GM18499 (cell line): Measurements from ENCODE around the gene ZNF469.
"Not testable (repeated sequence)": the region's sequence is repeated elsewhere in the genome, so short reads cannot be mapped to it uniquely, and the experiment has no call there.

ENCODE experiments used
- ATAC-seq: cut with Tn5 transposase; IDR thresholded peaks from one replicate; pipeline ENCODE4 v1.9.1; 2021; ENCODE audit warnings: moderate number of reproducible peaks; ENCODE audit not compliant: insufficient read depth, unreplicated experiment

The ZNF469 gene

GRCh38 chr16:88405216-88406060 is 22.7 kb downstream of the ZNF469 start:
- no peak for ATAC-seq

GRCh38 chr16:88406096-88407041 is 23.6 kb downstream of the ZNF469 start:
- ATAC-seq, result no peak

GRCh38 chr16:88407042-88407420 is 24.3 kb downstream of the ZNF469 start:
- ATAC-seq, result no peak

- ATAC-seq, result no peak
These were observed 25.0 kb downstream of the ZNF469 start for GRCh38 chr16:88407807-88408206.

GRCh38 chr16:88408561-88409142 is 25.9 kb downstream of the ZNF469 start:
- ATAC-seq, result no peak

GRCh38 chr16:88409296-88410065 is 26.7 kb downstream of the ZNF469 start:
- no peak for ATAC-seq

GRCh38 chr16:88410297-88410968 is 27.7 kb downstream of the ZNF469 start:
- not testable (repeated sequence) for ATAC-seq

- no peak for ATAC-seq
These were observed 29.3 kb downstream of the ZNF469 start for GRCh38 chr16:88411951-88412576.

- no peak for ATAC-seq
These were observed 30.0 kb downstream of the ZNF469 start for GRCh38 chr16:88412766-88413165.

GRCh38 chr16:88413231-88413630 is 30.5 kb downstream of the ZNF469 start:
- no peak for ATAC-seq

GRCh38 chr16:88413631-88414030 is 30.9 kb downstream of the ZNF469 start:
- ATAC-seq, result no peak

- no peak for ATAC-seq
These were observed 32.0 kb downstream of the ZNF469 start for GRCh38 chr16:88414521-88415380.

GRCh38 chr16:88415381-88415705 is 32.6 kb downstream of the ZNF469 start:
- ATAC-seq, result no peak

- no peak for ATAC-seq
These were observed 33.1 kb downstream of the ZNF469 start for GRCh38 chr16:88415713-88416323.

- no peak for ATAC-seq
These were observed 33.9 kb downstream of the ZNF469 start for GRCh38 chr16:88416686-88417085.

GRCh38 chr16:88417684-88418476 is 35.1 kb downstream of the ZNF469 start:
- ATAC-seq, result no peak

GRCh38 chr16:88418869-88419268 is 36.1 kb downstream of the ZNF469 start:
- ATAC-seq, result no peak
